ENCODE measurements around the gene MRPS25. TPM values are rescaled to one million over a fixed set of nuclear protein-coding genes. Genes with fewer than 3 reads are reported as not detected.

MRPS25 gene
- total RNA-seq, 1 experiment from 2014 or later: 69.7 TPM

DNA sequence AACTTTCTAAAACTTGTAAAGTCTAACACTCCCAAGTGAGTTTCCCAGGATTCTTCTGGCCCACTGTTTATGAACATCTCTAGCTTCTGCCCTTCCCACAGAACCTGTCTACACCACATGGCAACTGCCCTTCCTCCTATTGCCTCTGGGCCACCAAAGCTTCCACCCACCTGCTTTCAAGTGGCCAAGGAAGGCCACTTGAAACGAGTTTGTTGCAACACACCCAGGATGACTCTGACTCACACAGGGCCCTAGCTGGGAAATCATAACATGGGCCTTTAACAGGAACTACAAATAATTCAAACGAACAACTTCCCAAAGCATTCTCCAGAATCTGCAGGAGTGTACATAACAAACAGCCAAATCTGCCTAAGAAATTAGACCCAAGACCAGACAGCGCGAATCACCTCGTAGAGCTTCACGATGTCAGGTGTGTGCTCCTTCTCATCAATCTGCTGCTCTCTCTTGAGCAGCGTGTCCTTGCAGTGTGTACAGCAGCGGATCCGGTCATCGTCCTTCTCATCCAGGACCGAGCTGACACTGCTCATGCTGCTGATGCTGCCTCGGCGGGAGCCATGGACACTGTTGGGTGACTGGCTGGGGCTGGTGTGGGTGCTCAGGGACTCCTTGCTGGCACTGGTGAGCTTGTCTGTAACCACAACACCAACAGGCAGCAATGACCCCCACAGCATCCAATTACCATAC is 17.0 kb upstream of the MRPS25 start (continued):
- TF ChIP-seq, protein P1, sequence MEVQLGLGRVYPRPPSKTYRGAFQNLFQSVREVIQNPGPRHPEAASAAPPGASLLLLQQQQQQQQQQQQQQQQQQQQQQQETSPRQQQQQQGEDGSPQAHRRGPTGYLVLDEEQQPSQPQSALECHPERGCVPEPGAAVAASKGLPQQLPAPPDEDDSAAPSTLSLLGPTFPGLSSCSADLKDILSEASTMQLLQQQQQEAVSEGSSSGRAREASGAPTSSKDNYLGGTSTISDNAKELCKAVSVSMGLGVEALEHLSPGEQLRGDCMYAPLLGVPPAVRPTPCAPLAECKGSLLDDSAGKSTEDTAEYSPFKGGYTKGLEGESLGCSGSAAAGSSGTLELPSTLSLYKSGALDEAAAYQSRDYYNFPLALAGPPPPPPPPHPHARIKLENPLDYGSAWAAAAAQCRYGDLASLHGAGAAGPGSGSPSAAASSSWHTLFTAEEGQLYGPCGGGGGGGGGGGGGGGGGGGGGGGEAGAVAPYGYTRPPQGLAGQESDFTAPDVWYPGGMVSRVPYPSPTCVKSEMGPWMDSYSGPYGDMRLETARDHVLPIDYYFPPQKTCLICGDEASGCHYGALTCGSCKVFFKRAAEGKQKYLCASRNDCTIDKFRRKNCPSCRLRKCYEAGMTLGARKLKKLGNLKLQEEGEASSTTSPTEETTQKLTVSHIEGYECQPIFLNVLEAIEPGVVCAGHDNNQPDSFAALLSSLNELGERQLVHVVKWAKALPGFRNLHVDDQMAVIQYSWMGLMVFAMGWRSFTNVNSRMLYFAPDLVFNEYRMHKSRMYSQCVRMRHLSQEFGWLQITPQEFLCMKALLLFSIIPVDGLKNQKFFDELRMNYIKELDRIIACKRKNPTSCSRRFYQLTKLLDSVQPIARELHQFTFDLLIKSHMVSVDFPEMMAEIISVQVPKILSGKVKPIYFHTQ (CRISPR knock-in tag; IDR thresholded peaks at IDR 0.05): no peak
- no peak for TF ChIP-seq ZNF232 (CRISPR knock-in tag; IDR thresholded peaks at IDR 0.05)
- TF ChIP-seq, protein P2, sequence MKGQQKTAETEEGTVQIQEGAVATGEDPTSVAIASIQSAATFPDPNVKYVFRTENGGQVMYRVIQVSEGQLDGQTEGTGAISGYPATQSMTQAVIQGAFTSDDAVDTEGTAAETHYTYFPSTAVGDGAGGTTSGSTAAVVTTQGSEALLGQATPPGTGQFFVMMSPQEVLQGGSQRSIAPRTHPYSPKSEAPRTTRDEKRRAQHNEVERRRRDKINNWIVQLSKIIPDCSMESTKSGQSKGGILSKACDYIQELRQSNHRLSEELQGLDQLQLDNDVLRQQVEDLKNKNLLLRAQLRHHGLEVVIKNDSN (CRISPR knock-in tag; IDR thresholded peaks at IDR 0.05): no peak
- TF ChIP-seq JUN (CRISPR knock-in tag; IDR thresholded peaks at IDR 0.05): no peak
- TF ChIP-seq MYBL2 (CRISPR knock-in tag; IDR thresholded peaks at IDR 0.05): no peak
- TF ChIP-seq RORB (CRISPR knock-in tag; IDR thresholded peaks at IDR 0.05): no peak
- TF ChIP-seq, protein P3, sequence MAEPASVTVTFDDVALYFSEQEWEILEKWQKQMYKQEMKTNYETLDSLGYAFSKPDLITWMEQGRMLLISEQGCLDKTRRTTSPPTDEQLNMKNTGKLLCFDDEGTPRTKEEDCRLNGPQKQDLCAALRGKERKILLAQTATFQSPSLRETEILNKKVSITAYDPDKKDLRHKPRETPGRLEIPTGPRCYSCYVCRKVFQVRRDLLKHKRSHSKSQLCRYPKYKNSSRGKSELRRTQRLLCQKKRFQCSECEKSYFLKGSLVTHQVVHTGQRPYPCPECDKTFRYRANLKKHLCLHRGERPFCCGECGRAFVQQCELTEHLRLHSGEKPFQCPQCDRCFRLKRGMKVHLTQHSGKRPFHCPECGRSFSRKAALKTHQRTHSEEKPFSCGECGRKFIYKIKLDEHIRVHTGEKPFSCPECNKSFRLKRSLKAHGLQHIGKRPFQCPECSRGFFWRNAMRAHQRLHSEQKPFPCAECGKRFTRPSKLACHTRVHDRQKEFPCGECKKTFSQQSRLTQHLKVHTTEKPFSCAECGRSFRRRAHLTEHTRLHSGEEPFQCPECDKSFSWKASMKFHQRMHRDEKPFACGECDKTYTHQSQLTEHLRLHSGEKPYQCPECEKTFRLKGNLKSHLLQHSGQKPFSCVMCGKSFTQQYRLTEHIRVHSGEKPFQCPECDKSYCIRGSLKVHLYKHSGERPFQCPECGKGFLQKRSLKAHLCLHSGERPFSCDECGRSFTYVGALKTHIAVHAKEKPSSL (CRISPR knock-in tag; conservative IDR thresholded peaks at IDR 0.05): no peak
- TF ChIP-seq, protein P4, sequence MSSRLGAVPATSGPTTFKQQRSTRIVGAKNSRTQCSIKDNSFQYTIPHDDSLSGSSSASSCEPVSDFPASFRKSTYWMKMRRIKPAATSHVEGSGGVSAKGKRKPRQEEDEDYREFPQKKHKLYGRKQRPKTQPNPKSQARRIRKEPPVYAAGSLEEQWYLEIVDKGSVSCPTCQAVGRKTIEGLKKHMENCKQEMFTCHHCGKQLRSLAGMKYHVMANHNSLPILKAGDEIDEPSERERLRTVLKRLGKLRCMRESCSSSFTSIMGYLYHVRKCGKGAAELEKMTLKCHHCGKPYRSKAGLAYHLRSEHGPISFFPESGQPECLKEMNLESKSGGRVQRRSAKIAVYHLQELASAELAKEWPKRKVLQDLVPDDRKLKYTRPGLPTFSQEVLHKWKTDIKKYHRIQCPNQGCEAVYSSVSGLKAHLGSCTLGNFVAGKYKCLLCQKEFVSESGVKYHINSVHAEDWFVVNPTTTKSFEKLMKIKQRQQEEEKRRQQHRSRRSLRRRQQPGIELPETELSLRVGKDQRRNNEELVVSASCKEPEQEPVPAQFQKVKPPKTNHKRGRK (CRISPR knock-in tag; IDR thresholded peaks at IDR 0.05; ENCODE audit: borderline replicate concordance): no peak
- TF ChIP-seq, protein P5, sequence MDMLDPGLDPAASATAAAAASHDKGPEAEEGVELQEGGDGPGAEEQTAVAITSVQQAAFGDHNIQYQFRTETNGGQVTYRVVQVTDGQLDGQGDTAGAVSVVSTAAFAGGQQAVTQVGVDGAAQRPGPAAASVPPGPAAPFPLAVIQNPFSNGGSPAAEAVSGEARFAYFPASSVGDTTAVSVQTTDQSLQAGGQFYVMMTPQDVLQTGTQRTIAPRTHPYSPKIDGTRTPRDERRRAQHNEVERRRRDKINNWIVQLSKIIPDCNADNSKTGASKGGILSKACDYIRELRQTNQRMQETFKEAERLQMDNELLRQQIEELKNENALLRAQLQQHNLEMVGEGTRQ (CRISPR knock-in tag; IDR thresholded peaks at IDR 0.05): no peak
- no peak for TF ChIP-seq SMAD3 (CRISPR knock-in tag; IDR thresholded peaks at IDR 0.05; ENCODE audit: borderline replicate concordance)
- no peak for TF ChIP-seq NR1H2 (CRISPR knock-in tag; IDR thresholded peaks at IDR 0.05)
- TF ChIP-seq, protein P6, sequence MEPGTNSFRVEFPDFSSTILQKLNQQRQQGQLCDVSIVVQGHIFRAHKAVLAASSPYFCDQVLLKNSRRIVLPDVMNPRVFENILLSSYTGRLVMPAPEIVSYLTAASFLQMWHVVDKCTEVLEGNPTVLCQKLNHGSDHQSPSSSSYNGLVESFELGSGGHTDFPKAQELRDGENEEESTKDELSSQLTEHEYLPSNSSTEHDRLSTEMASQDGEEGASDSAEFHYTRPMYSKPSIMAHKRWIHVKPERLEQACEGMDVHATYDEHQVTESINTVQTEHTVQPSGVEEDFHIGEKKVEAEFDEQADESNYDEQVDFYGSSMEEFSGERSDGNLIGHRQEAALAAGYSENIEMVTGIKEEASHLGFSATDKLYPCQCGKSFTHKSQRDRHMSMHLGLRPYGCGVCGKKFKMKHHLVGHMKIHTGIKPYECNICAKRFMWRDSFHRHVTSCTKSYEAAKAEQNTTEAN (CRISPR knock-in tag; IDR thresholded peaks at IDR 0.05): no peak
- TF ChIP-seq FOXJ3 (CRISPR knock-in tag; IDR thresholded peaks at IDR 0.05; ENCODE audit: borderline replicate concordance): no peak

DNA sequence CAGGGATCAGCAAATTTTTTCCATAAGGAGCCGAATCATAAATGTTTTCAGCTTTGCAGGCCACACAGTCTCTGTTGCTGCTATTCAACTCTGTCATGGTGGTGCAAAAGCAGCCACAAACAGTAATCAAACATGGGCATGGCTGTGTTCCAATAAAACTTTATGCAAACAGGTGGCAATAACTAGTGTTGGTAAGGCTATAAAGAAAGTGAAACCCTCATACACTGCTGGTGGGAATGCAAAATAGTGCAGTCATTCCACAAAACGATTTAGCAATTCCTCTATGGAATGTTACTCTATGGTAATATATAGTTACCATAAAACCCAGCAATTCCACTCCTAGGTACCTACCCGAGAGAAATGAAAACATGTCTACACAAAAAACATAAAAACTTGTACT is 14.0 kb upstream of the MRPS25 start:
- ChIA-PET POLR2A (no interaction called here), CTCF (no interaction called here)
- H3K4me1 Mint-ChIP-seq: no peaks in the 10 kb centered on the region
- H3K27ac Mint-ChIP-seq: no peak overlapping the region
- peaks cover 61% of the 10 kb centered on the region for H3K36me3 Mint-ChIP-seq
- DNase-seq (ENCODE audit: low spot score): no peak
- no peak for ATAC-seq
- H3K4me3 Mint-ChIP-seq: no peak overlapping the region
- H3K9me3 Mint-ChIP-seq: no peaks in the 10 kb centered on the region
- H3K27me3 Mint-ChIP-seq (ENCODE audit: low read depth): no peaks in the 10 kb centered on the region
- TF ChIP-seq GABPB1 (CRISPR knock-in tag; IDR thresholded peaks at IDR 0.05) (no peak), ZNF396 (CRISPR knock-in tag; IDR thresholded peaks at IDR 0.05; ENCODE audit: borderline replicate concordance) (no peak), EMX1 (CRISPR knock-in tag; IDR thresholded peaks at IDR 0.05) (no peak), ZNF263 (CRISPR knock-in tag; IDR thresholded peaks at IDR 0.05; ENCODE audit: low read depth) (no peak), CREM (CRISPR knock-in tag; IDR thresholded peaks at IDR 0.05) (no peak)
- TF ChIP-seq, protein P7, sequence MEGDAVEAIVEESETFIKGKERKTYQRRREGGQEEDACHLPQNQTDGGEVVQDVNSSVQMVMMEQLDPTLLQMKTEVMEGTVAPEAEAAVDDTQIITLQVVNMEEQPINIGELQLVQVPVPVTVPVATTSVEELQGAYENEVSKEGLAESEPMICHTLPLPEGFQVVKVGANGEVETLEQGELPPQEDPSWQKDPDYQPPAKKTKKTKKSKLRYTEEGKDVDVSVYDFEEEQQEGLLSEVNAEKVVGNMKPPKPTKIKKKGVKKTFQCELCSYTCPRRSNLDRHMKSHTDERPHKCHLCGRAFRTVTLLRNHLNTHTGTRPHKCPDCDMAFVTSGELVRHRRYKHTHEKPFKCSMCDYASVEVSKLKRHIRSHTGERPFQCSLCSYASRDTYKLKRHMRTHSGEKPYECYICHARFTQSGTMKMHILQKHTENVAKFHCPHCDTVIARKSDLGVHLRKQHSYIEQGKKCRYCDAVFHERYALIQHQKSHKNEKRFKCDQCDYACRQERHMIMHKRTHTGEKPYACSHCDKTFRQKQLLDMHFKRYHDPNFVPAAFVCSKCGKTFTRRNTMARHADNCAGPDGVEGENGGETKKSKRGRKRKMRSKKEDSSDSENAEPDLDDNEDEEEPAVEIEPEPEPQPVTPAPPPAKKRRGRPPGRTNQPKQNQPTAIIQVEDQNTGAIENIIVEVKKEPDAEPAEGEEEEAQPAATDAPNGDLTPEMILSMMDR (IDR thresholded peaks at IDR 0.05): no peak
- TF ChIP-seq, protein P8, sequence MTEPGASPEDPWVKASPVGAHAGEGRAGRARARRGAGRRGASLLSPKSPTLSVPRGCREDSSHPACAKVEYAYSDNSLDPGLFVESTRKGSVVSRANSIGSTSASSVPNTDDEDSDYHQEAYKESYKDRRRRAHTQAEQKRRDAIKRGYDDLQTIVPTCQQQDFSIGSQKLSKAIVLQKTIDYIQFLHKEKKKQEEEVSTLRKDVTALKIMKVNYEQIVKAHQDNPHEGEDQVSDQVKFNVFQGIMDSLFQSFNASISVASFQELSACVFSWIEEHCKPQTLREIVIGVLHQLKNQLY (CRISPR knock-in tag; IDR thresholded peaks at IDR 0.05): no peak
- TF ChIP-seq, protein P9, sequence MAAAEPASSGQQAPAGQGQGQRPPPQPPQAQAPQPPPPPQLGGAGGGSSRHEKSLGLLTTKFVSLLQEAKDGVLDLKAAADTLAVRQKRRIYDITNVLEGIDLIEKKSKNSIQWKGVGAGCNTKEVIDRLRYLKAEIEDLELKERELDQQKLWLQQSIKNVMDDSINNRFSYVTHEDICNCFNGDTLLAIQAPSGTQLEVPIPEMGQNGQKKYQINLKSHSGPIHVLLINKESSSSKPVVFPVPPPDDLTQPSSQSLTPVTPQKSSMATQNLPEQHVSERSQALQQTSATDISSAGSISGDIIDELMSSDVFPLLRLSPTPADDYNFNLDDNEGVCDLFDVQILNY (CRISPR knock-in tag; IDR thresholded peaks at IDR 0.05): no peak
